HG03439 (cell line): Measurements from ENCODE around the gene SLCO1B3.

Experiments used
- ATAC-seq: cut with Tn5 transposase; IDR thresholded peaks from one replicate; pipeline ENCODE4 v1.9.1; 2021; ENCODE audit warnings: mild to moderate bottlenecking, moderate library complexity; ENCODE audit not compliant: unreplicated experiment

SLCO1B3 gene

GRCh38 chr12:20868277-20868676, 57.8 kb downstream of the SLCO1B3 start:
- no peak for ATAC-seq

GRCh38 chr12:20883288-20883687, 72.8 kb downstream of the SLCO1B3 start:
- ATAC-seq = no peak

- no peak for ATAC-seq
These were observed 74.6 kb downstream of the SLCO1B3 start for GRCh38 chr12:20885116-20885515.

- no peak for ATAC-seq
These were observed 75.0 kb downstream of the SLCO1B3 start for GRCh38 chr12:20885552-20885951.

GRCh38 chr12:20917269-20917668, 106.8 kb downstream of the SLCO1B3 start:
- no peak for ATAC-seq

- no peak for ATAC-seq
These were observed 107.3 kb downstream of the SLCO1B3 start for GRCh38 chr12:20917819-20918218.

GRCh38 chr12:20931894-20932293, 121.4 kb downstream of the SLCO1B3 start:
- no peak for ATAC-seq

- peak; percentile 63 for ATAC-seq
These were observed 136.2 kb downstream of the SLCO1B3 start for GRCh38 chr12:20946732-20947131.

- ATAC-seq = peak; percentile 90
These were observed 139.7 kb downstream of the SLCO1B3 start for GRCh38 chr12:20950248-20950647.

GRCh38 chr12:20963303-20963702, 152.8 kb downstream of the SLCO1B3 start:
- ATAC-seq = no peak

- ATAC-seq = no peak
These were observed 153.3 kb downstream of the SLCO1B3 start for GRCh38 chr12:20963762-20964161.
